Measurements from ENCODE around the gene KCNJ16. TPM values are rescaled to one million over a fixed set of nuclear protein-coding genes. Genes with fewer than 3 reads are reported as not detected.
"Not testable (repeated sequence)": the region's sequence is repeated elsewhere in the genome, so short reads cannot be mapped to it uniquely, and the experiment has no call there.

The KCNJ16 gene
- total RNA-seq, result not detected

DNA sequence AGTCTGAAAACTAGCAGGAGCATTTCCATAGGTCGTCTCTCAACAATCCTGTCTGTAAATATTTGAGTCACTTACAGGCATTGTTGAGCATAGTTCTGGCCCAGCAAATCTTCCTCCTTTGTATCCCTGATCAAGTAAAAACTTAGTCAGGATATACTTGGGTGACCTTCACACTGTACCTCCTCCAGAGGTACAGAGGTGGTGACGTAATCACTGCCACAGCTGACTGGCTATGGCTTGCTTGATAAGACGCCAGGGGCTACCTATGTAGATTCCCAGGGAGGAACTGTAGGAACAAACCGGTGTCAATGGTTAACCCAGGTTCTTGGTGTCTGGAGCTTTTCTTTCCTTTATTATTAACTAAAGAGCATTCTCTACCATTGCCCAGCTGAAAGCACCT lies at the start of gene KCNJ16:
KCNJ16 (plus strand) TSS at position 270 of the 400 bp plus-strand sequence. CDS start 56,863 bp downstream, outside the sequence.
- peaks cover 10% of the 10 kb centered on the region for H3K27me3 Mint-ChIP-seq
- no peaks in the 10 kb centered on the region for H3K9me3 Mint-ChIP-seq
- ChIA-PET POLR2A (no interaction called here), CTCF (no interaction called here)
- no peak for DNase-seq
- H3K36me3 Mint-ChIP-seq (ENCODE audit: low read depth), result no peaks in the 10 kb centered on the region
- H3K27ac Mint-ChIP-seq, result no peak within 1 kb of the TSS
- H3K4me1 Mint-ChIP-seq, result no peaks in the 10 kb centered on the region
- H3K4me3 Mint-ChIP-seq, result no peak within 1 kb of the TSS

DNA sequence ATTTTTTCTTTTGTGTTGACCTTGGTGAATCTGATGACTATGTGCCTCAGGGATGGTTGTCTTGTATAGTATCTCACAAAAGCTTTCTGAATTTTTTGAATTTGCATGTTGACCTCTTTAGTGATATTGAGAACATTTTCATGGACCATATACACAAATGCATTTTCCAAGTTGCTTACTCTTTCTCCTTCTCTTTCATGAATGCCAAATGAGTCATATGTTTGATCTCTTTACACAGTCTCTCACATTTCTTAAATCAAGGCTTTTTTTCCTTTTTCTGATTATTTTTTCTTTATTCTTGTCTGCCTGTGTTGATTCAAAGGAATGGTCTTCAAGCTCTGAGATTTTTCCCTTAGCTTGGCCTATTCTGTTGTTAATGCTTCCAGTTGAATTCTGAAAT lies 46.6 kb upstream of the KCNJ16 start:
- Mint-ChIP-seq H3K27me3 (peaks cover 2% of the 10 kb centered on the region), H3K27ac (no peak overlapping the region), H3K4me1 (no peaks in the 10 kb centered on the region), H3K4me3 (no peak overlapping the region), H3K36me3 (ENCODE audit: low read depth) (no peaks in the 10 kb centered on the region), H3K9me3 (peaks cover 3% of the 10 kb centered on the region)
- ChIA-PET POLR2A (no interaction called here), CTCF (interaction anchor here (0.7 kb wide), 1 partner anchor 642 kb away, joined by 3 read pairs; no protein-coding TSS in a partner anchor)
- DNase-seq, result no peak

DNA sequence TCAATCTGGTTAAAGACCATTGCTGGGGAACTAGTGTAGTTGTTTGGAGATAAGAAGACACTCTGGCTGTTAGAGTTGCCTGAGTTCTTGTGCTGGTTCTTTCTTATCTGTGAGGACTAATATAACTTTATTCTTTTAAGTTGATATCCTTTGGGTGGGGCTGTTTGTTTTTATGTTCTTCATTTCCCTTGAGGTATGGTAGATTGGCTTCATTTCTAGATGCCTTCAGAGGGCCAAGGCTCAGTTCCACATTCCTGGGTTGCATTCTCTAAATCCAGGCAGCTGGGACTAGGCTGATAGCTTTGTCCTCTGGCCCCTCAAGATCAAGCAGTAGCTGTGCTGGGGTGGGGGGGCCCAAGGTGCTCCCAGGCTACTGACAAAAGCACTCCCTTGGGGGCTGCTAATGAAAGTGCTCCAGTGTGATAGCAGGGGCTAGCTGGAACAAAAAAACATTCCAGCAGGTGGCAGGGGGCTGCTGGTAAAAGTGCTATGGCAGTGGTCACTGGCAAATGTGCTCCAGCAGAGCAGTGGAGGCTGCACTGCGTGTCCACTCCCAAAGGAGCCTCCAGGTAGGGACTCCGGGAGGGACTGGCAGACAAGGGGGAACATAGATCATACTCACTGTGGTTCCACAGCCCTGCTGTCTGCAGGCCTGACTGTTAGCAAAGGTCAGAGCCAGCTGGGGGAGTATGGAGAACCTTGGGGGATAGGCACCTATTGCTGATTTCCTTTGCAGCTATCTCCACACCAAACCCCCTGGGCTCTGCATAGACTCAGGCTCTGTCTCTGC lies 45.9 kb upstream of the KCNJ16 start:
- Mint-ChIP-seq H3K27me3 (peaks cover 2% of the 10 kb centered on the region), H3K4me3 (no peak overlapping the region), H3K27ac (no peak overlapping the region), H3K9me3 (peaks cover 3% of the 10 kb centered on the region), H3K4me1 (no peaks in the 10 kb centered on the region), H3K36me3 (ENCODE audit: low read depth) (no peaks in the 10 kb centered on the region)
- CTCF ChIA-PET, result no interaction called here
- no peak for DNase-seq
- POLR2A ChIA-PET, result no interaction called here

DNA sequence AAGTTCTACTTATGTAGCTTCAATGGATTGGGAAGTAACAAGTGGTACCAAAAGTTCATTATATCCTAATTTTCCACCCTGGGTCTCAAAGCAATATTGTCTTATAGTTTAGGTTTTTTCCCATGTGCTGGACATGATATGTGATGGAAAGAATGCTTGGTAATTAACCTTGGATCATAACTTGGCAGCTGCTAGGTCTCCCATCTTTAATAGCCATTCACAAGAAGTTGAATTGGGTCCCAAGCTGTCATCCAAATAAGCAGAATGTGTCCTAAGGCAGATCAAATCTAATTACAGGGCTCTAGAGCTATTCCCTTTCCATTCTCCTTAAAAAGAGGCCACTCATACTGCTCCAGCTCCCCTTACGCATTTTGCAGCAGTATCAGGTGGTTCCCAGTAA lies 44.7 kb upstream of the KCNJ16 start:
- H3K4me1 Mint-ChIP-seq, result no peaks in the 10 kb centered on the region
- POLR2A ChIA-PET, result no interaction called here
- no peak for DNase-seq
- no peaks in the 10 kb centered on the region for H3K9me3 Mint-ChIP-seq
- H3K27ac Mint-ChIP-seq, result no peak overlapping the region
- peaks cover 2% of the 10 kb centered on the region for H3K27me3 Mint-ChIP-seq
- CTCF ChIA-PET, result interaction anchor here (0.8 kb wide), 1 partner anchor 61 kb away, joined by 3 read pairs; no protein-coding TSS in a partner anchor
- no peaks in the 10 kb centered on the region for H3K36me3 Mint-ChIP-seq (ENCODE audit: low read depth)
- no peak overlapping the region for H3K4me3 Mint-ChIP-seq

DNA sequence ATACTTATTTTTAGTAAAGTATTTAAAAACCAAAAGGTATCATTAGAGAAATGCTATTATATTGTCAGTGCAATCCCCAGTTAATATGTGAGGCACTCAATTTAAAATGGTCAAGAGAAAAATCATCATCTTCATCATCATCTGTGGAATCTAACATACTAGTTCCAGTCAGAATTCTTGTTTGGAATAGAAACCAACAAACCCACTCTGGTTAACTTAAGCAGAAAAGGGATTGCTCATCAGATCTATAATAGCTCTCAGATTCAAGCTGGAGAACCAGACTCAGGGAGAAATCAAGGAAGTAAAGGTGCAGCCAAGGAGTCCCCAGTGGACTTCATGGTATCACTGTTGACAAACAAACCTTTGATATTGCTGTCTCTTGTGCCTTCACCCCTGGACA lies 43.7 kb upstream of the KCNJ16 start:
- ChIA-PET POLR2A (no interaction called here), CTCF (no interaction called here)
- no peak for DNase-seq
- Mint-ChIP-seq H3K9me3 (no peaks in the 10 kb centered on the region), H3K36me3 (ENCODE audit: low read depth) (no peaks in the 10 kb centered on the region), H3K4me1 (no peaks in the 10 kb centered on the region), H3K27ac (no peak overlapping the region), H3K27me3 (no peaks in the 10 kb centered on the region), H3K4me3 (no peak overlapping the region)

DNA sequence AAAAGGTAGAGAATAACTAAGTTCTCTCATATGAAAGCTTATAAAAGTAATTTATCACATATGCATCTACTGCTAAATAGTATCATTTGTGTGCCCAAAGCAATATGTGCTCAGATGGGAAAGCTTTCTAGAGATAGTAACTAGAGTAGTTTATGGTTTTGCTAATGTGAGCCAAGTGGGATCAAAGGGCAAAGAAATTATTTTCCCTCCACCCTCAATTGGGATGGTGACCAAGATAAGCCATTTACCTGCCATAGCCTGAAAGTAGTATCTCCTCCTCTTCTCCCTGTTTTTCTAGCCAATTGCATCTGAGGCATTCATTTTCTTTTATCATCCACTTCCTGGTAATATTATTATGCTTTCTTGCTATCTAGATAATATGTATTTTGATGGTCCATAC lies 41.9 kb upstream of the KCNJ16 start:
- H3K9me3 Mint-ChIP-seq, result no peaks in the 10 kb centered on the region
- H3K36me3 Mint-ChIP-seq (ENCODE audit: low read depth), result no peaks in the 10 kb centered on the region
- ChIA-PET CTCF (no interaction called here), POLR2A (no interaction called here)
- H3K27me3 Mint-ChIP-seq, result no peaks in the 10 kb centered on the region
- no peak overlapping the region for H3K27ac Mint-ChIP-seq
- H3K4me3 Mint-ChIP-seq, result no peak overlapping the region
- DNase-seq, result no peak
- no peaks in the 10 kb centered on the region for H3K4me1 Mint-ChIP-seq

DNA sequence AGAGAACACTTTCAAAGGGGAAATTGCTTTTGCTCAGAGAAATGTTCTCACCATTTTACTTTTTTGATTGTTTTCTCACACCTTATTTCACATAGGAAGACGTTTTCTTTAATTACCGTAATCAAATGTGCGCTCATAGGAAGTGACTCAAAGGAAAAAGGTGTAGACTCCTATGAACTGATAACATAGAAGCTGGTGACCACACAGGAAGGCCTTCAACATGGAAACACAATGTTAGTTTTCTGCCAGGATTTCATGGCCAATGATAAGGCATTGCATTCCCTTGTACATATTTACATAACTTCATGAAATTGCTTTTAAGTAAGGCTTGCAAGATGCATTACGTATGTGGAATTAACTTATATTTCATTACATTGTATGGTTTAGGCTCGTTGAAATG lies 40.9 kb upstream of the KCNJ16 start:
- Mint-ChIP-seq H3K36me3 (ENCODE audit: low read depth) (no peaks in the 10 kb centered on the region), H3K4me3 (no peak overlapping the region), H3K27me3 (no peaks in the 10 kb centered on the region), H3K4me1 (no peaks in the 10 kb centered on the region), H3K9me3 (no peaks in the 10 kb centered on the region), H3K27ac (no peak overlapping the region)
- CTCF ChIA-PET, result no interaction called here
- POLR2A ChIA-PET, result no interaction called here
- DNase-seq, result no peak

DNA sequence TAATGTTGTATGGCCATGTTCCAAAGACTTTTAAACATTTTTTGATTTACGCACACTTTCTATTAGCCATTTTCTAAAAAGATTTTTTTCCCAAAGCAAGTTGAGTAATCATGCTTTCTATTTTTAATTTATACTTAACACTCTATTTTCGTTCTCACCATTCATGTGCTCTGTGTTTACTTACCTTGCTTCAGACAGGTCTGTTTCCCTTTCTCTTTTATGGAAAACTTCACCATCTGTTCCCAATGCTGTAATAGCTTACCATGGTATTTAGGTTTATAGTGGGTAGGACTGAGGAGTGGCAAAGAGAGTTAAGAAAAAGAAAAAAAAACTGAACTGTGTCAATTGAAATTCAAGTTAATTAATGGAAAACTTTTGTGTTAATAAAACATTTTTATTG lies 37.5 kb upstream of the KCNJ16 start:
- Mint-ChIP-seq H3K27ac (no peak overlapping the region), H3K36me3 (ENCODE audit: low read depth) (no peaks in the 10 kb centered on the region), H3K27me3 (no peaks in the 10 kb centered on the region), H3K4me3 (no peak overlapping the region), H3K9me3 (no peaks in the 10 kb centered on the region), H3K4me1 (no peaks in the 10 kb centered on the region)
- POLR2A ChIA-PET, result no interaction called here
- CTCF ChIA-PET, result no interaction called here
- DNase-seq, result no peak

DNA sequence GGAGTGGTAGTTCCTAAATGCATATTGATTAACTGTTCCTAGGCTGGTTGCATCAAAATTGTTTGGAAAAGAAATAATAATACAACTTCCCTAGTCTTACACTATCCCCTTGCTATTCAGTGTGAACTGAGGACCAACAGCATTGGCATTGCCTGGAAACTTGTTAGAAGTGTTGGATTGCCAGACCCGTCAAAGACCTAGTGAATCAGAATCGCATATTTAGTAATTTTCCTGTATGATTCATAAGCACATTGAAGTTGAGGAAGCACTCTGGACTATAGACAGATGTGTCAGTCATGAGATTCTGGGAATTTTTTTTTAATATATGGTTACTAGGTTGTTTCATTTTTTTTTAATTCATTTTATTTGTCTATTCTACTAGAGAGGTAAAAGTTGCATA lies 34.7 kb upstream of the KCNJ16 start:
- no peak overlapping the region for H3K27ac Mint-ChIP-seq
- DNase-seq, result no peak
- no peaks in the 10 kb centered on the region for H3K36me3 Mint-ChIP-seq (ENCODE audit: low read depth)
- POLR2A ChIA-PET, result no interaction called here
- no peaks in the 10 kb centered on the region for H3K27me3 Mint-ChIP-seq
- no peaks in the 10 kb centered on the region for H3K9me3 Mint-ChIP-seq
- H3K4me3 Mint-ChIP-seq, result no peak overlapping the region
- CTCF ChIA-PET, result no interaction called here
- no peaks in the 10 kb centered on the region for H3K4me1 Mint-ChIP-seq

DNA sequence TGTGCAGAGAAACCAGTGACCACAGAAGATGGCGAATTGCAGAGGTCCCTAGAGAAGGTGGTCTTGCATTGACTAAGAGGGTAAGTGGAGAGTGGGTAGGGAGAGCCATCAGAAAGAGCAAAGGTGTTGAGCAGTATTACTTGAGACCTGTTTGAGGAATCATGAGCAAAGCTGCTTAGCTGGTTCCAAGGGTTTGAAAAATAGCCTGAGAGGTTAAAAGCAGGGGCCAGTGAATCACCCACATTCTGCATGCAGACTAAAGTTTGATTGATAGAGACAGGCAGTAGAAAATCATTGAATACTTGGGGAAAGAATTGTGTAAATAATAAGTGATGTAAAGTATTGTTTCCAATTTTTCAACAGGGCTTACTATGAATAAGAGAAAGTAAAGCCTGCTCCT lies 34.0 kb upstream of the KCNJ16 start:
- Mint-ChIP-seq H3K4me1 (no peaks in the 10 kb centered on the region), H3K36me3 (ENCODE audit: low read depth) (no peaks in the 10 kb centered on the region), H3K27me3 (no peaks in the 10 kb centered on the region), H3K27ac (no peak overlapping the region), H3K4me3 (no peak overlapping the region), H3K9me3 (no peaks in the 10 kb centered on the region)
- CTCF ChIA-PET, result no interaction called here
- DNase-seq, result no peak
- POLR2A ChIA-PET, result no interaction called here

DNA sequence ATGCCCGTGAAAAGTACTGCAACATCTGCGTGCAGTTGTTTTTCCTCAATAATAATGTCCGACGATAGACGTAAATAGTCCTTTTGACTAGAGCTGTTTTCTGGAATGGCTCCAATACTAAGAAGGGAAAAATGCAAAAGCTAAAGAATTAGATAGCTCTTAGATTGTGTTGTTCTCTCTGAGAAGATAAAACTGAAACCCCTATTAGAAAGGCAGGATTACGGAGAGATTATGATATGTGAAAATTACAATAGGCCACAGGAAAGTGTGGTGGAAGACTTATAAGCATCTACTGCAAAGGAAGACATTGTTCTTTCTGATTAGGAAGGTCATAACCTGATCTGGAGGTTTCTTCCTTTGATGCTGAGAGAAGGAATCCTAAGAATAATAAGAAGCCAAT lies 33.5 kb upstream of the KCNJ16 start:
- no peaks in the 10 kb centered on the region for H3K4me1 Mint-ChIP-seq
- ChIA-PET POLR2A (no interaction called here), CTCF (interaction anchor here (1.7 kb wide), 1 partner anchor 13 kb away, joined by 4 read pairs; no protein-coding TSS in a partner anchor)
- H3K4me3 Mint-ChIP-seq, result no peak overlapping the region
- no peak for DNase-seq
- peaks cover 1% of the 10 kb centered on the region for H3K27me3 Mint-ChIP-seq
- H3K9me3 Mint-ChIP-seq, result no peaks in the 10 kb centered on the region
- no peak overlapping the region for H3K27ac Mint-ChIP-seq
- H3K36me3 Mint-ChIP-seq (ENCODE audit: low read depth), result no peaks in the 10 kb centered on the region

DNA sequence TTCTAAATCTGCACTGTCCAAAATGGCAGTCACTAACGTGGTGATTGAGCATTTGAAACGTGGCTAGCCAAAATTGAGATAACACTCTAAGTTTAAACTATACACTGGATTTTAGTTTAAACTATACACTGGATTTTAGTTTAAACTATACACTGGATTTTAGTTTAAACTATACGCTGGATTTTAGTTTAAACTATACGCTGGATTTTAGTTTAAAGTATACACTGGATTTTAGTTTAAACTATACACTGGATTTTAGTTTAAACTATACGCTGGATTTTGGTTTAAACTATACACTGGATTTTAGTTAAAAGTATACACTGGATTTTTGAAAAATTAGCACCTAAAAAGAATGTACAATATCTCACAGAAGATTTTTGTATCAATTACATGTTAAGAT lies 29.2 kb upstream of the KCNJ16 start:
- CTCF ChIA-PET; H3K9me3 Mint-ChIP-seq; DNase-seq; H3K4me3 Mint-ChIP-seq; H3K27me3 Mint-ChIP-seq; H3K4me1 Mint-ChIP-seq; H3K36me3 Mint-ChIP-seq (ENCODE audit: low read depth); POLR2A ChIA-PET; H3K27ac Mint-ChIP-seq: not testable (repeated sequence)

DNA sequence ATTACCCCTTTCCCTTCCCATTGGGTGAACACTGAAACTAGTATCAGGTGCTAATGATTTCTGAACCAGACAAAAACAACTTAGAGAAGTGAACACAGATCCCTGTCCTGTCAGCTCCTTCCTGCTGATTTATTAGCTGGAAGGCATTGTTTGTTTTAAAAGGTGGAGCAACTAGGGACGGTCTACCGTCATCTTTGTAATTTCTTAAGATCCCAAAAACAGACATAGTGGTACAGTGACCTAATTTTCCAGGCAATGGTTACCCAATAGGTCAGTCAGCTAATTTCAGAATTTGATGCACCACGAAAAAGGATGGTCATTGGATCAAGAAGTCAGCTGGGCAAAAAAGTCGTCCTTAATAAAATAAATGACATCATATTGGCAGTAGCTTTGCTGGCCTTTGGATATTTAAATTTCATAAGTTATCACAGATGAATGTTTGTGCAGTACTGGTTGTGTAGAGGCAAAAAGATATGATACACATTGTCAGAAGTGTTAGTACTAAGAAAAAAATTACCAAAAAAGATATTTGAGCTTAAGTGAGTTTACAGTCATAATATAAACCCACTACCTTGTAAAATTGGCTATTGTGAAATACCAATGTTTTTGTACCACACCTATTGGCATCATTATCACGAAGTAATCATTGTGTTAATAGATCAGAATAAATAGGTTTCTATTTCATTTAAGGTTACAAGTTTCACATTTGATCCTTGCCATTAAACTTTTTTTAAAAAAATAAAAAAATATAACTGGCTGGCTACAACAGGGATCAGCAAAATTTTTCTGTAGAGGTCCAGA lies 27.2 kb upstream of the KCNJ16 start:
- Mint-ChIP-seq H3K4me3 (no peak overlapping the region), H3K36me3 (ENCODE audit: low read depth) (no peaks in the 10 kb centered on the region), H3K4me1 (no peaks in the 10 kb centered on the region), H3K9me3 (no peaks in the 10 kb centered on the region), H3K27me3 (peaks cover 1% of the 10 kb centered on the region), H3K27ac (no peak overlapping the region)
- no peak for DNase-seq
- CTCF ChIA-PET, result no interaction called here
- POLR2A ChIA-PET, result no interaction called here

Data from activated CD4-positive, alpha-beta T cell treated with anti-CD3 and anti-CD28 coated beads, Interleukin-2, amount 10 ng/mL, durations not matched to agents 7 days and 5 days (primary cell).